GM19023 (cell line): ENCODE measurements around the gene RRP15.

ENCODE experiments used
- ATAC-seq: cut with Tn5 transposase; IDR thresholded peaks from one replicate; pipeline ENCODE4 v1.9.1; 2021; ENCODE audit warnings: mild to moderate bottlenecking, moderate library complexity; ENCODE audit not compliant: unreplicated experiment

RRP15 gene

DNA sequence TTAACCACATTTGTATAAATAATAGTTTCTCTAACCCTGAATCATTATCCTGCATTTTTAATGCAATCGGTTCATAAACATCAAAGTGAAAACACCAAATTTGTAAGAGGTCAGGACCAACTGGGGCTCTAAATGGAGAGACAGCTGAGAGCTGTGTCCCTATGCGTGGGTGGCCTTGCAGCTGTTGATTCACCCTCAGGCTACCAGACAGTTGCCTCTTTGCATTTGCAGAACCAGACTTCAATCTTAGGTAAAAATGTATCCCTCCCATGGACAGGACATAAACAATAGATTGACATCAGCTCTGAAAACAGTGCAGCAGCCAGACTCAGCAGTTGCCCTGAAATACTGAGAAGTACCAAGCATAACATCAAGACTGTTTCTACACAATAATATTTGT, 51.2 kb downstream of the RRP15 start:
- peak; percentile 75 for ATAC-seq

DNA sequence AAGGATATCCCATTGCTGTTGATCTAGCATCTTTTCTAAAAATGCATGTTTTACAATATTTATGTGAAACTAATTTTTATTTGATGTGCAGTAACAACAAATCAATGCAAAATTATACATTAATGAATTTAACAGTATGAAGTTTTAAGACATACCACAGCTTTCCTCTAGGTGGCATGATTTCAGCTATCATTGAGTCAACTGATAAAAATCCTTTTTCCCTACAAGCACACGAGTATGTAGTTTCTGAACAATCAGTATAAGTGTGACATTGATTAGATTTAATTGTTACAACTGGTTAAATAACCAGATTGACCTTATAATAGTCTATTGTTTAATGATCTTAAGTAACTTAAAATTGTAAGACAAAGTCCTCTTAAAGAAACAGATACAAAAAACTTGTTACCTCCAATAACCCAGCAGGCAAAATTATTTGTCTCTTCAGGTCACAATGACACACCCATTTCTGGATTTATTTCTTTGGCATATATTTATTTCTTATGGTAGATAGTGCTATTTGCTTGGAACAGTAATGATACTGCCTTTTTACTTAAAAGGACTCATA, 54.3 kb downstream of the RRP15 start:
- no peak for ATAC-seq

DNA sequence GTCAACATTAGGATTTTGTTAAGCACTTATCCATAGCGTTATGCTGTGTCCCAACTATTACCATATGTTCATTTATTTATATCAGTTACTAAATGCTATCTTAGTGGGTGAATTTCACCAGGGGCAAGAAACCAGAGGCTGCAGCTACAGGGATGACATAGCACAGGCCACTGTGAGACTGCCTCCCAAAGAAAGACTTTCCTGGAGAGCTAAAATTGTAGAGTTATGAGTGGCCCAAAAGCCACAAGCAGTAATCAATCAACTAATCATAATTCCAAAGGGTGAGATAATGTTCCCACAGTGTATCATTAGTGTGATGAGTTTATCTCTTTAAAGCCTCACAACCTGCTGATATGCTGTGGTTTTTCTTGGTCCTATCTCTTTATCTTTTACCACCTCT, 56.2 kb downstream of the RRP15 start:
- no peak for ATAC-seq

DNA sequence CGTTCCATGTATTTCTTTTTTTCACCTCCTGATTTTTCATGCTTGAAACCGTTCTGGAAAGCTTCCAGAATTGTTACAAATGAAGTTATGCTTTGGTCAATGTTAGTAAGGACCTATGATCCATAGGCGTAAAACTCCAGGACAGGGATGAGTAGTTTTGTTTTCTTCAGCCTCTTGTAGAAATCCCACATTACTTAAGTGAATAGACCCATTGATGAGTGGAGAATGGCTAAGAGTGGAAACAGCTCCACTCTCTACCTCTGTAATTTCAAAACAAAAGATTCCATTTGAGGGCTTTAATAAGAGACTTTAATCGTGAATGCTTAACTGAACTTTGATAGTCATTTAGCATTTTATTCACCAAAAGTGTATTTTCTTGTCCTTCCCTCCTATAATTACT, 57.0 kb downstream of the RRP15 start:
- ATAC-seq: no peak

DNA sequence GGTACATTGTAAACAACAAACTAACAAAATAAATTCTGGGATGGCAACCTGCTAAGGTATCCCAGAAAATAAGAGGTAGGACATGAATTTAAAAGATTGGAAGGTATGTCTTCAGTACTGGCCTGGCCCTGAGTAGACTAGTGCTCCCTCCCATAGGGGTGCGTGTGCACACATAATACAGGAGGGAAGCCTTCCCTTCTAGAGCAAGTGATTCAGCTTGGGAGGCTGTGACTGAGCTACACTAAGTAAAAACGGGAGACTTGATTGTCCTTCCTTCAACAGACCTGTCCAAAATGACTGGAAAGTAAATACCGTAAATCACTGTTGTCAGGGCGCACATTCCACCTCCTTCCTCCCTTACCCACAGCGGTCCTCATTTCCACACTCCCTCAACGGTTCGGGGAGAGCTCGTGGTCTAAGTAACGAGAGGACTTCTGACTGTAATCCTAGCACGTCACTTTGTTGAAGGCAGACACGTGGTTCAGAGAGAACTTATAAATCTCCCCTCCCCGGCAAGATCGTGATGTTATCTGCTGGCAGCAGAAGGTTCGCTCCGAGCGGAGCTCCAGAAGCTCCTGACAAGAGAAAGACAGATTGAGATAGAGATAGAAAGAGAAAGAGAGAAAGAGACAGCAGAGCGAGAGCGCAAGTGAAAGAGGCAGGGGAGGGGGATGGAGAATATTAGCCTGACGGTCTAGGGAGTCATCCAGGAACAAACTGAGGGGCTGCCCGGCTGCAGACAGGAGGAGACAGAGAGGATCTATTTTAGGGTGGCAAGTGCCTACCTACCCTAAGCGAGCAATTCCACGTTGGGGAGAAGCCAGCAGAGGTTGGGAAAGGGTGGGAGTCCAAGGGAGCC, 60.0 kb downstream of the RRP15 start, which contains the start of gene TGFB2:
TSS of gene TGFB2 (plus strand) at position 523 of the 859 bp plus-strand sequence. CDS start 1,366 bp downstream, outside the sequence.
- ATAC-seq: peak; percentile 38

DNA sequence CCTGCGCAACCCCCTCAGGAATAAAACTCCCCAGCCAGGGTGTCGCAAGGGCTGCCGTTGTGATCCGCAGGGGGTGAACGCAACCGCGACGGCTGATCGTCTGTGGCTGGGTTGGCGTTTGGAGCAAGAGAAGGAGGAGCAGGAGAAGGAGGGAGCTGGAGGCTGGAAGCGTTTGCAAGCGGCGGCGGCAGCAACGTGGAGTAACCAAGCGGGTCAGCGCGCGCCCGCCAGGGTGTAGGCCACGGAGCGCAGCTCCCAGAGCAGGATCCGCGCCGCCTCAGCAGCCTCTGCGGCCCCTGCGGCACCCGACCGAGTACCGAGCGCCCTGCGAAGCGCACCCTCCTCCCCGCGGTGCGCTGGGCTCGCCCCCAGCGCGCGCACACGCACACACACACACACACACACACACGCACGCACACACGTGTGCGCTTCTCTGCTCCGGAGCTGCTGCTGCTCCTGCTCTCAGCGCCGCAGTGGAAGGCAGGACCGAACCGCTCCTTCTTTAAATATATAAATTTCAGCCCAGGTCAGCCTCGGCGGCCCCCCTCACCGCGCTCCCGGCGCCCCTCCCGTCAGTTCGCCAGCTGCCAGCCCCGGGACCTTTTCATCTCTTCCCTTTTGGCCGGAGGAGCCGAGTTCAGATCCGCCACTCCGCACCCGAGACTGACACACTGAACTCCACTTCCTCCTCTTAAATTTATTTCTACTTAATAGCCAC, 60.7 kb downstream of the RRP15 start:
- peak; percentile 64 for ATAC-seq

DNA sequence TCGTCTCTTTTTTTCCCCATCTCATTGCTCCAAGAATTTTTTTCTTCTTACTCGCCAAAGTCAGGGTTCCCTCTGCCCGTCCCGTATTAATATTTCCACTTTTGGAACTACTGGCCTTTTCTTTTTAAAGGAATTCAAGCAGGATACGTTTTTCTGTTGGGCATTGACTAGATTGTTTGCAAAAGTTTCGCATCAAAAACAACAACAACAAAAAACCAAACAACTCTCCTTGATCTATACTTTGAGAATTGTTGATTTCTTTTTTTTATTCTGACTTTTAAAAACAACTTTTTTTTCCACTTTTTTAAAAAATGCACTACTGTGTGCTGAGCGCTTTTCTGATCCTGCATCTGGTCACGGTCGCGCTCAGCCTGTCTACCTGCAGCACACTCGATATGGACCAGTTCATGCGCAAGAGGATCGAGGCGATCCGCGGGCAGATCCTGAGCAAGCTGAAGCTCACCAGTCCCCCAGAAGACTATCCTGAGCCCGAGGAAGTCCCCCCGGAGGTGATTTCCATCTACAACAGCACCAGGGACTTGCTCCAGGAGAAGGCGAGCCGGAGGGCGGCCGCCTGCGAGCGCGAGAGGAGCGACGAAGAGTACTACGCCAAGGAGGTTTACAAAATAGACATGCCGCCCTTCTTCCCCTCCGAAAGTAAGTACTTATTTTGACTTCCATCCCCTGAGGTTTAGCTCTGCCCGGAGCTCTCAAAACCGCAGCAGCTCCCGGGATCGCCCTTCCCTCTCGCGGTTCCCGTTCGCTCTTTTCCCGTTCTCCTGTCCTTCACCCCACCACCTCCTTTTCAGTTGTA, 61.5 kb downstream of the RRP15 start:
- ATAC-seq: no peak

DNA sequence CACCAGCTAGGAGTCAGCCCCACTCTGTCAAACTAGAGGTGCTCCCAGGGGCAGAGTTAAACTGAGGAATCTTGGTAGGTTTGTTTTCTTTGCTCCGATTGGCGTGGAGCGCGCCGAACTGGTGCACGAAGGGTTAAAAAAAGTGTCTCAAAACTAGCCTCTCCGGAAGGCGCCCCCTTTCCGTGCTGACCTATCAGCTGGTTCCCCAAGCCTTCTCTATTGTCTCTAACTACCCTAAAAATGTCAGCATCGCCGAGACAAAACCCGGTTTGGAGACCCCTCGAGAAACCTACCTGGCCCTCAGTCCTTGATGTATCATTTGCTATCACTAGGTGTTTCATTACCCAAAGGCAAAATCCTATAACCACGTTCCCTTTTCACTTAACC, 62.2 kb downstream of the RRP15 start:
- no peak for ATAC-seq

DNA sequence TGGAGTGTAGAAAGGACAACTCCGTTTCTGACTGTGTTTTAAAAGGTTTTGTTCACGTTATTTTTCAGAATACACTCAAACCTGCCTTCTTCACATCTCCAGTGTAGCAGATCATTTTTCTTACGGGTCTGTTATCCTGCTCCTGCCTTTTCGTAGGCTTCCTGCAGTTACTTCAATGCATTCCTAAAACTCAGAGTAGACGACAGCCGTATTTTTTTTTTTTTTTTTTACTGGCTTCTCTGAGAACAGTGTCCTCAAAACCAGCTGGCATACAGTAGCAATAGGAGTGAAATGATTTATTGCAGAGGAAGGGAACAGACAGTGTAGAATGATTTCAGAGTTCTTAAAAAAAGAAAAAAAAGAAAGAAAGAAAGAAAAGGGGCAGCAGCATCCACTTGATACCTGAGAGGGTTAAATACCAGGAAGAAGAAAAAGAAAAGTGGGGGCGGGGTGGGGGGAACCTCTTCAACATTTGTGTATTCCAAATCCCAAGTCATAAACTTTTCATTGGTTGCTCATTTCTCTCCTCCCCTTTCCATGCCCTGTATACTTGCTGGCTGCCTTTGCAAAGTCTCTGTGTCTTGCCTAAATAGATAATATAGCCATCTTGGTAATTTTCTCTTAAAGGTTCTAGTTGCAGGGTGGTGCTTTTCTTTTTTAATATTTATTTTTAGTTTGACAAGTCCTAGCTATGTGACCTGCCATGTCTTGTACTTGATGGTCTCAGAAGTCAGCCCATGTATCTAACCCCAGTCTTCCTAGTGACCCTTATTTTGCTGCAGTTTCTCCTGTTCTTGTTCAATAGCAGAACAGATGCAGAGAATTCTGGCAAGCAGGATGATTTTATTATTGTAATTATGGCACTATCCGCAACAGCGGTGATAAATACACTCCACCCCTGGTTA, 62.9 kb downstream of the RRP15 start:
- no peak for ATAC-seq

DNA sequence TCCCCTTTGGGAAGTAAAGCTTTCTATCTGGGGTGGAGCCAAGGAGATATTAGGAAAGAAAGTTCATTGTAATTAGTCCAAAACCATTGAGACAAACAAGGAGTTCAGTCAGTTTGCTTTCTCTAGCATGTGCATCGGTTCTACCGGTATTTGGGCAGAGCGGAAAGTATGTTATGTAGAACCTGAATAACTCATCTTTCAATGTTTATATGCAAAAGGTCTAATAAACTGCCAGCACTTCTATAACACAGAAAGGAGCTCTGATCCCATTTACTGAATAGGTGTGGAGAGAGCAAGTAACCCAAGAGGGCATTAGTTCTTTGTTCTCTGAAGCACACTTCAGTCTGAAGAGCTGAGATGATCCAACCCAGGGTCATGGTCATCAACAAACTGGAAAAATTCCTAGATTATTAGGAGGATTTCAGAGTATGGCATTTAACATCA, 63.6 kb downstream of the RRP15 start:
- no peak for ATAC-seq

DNA sequence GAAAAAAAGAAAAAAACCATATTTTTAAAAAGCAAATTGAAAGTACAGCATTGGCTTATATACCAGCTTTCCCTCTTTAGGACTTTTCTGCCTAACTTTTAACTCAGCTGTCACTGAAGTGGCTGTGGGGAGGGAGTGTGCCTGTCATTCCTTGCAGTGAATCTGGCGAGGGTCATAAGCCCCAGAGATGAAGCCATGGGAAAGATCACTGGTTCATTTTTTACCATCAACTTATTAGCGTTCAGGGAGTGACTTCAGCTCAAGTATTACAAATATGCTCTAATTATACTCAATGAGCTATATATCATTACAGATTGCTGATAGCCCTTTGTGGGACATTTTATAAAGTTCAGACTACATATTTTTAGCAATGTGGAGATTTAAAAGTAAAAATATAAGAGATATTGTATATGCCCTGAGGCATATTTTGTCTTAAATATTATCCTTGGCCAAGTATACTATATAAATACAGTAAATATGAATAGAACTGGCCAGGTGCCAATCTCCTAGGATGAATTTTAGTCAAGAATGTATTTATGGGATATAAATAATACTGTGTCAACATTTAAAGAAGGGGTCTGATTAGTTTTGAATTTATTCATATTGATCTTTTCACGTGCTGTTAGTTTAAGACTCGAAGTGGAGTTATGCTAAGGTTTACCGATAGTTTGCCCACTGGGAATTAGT, 64.4 kb downstream of the RRP15 start:
- no peak for ATAC-seq

DNA sequence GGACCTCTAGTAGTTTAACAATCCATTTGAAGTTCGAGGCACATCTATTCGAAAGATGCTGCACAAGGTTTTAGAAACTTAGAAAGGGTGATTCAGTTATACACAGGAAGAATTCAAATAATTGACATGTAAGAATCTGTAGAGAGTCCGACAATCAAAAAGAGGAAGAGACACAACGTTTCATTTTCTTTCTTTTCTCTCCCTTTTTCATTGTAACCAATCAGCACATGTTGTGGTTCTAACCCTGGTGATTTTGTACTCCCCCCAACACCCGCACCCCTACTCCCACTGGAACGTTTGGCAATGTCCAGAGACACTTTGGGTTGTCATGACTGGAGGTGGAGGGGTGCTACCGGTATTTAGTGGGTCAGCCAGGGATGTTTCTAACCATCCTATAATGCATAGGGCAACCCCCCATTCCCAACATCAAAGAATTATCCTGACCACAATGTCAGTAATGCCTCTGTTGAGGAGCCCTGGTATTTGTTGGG, 65.0 kb downstream of the RRP15 start:
- no peak for ATAC-seq

DNA sequence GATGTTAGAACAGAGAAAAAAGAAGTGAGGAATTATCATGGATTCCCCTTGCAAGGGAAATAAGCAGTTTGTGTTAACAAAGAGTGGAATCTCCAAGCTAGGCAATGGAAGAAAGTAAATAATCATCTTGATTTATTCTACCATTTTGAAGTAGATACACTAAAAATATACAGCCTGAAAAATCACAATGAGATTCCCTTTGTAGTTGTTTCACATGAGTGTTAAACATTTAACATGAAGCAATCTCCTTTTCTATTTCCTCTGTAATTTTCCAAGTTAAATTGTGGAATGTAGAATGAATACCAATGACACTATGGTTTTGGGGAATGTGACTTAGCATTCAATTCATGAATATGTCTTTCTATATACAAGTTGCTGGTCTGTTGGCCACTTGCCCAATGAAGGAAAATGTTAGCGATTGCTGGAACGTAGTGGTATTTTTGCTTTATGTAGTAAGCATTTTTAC, 65.7 kb downstream of the RRP15 start:
- ATAC-seq: no peak

DNA sequence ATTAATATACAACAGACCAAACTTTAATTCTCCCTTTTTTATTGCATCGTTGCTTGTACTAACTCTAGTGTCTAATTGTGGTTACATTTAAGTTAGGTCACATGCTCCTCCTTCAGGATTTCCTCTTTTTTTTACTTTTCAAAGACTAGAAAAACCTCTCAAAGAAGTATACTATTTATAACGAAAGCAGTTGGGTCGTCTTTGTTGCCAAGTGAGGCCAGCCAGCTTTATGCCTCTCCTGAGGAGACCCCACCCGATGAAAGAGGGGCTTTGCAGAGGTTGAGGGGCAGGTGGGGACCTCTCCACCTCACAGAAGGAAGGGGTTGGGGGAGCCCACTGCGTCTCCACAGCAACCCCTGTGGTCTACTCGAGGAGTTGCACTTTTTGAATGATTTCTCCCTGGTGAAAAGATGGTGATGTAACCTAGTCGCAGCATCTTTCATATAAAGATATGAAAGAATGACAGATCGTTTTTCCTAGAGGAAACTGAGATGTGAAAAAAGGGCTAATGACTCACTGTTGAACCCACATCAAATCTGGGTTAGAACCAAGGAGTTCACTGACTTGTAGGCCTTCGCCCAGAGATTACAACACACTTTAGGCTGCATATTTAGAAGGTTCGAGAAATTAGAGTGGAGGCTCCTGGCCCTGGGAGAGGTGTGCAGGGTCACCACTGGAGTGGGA, 66.4 kb downstream of the RRP15 start:
- ATAC-seq: peak; percentile 71

DNA sequence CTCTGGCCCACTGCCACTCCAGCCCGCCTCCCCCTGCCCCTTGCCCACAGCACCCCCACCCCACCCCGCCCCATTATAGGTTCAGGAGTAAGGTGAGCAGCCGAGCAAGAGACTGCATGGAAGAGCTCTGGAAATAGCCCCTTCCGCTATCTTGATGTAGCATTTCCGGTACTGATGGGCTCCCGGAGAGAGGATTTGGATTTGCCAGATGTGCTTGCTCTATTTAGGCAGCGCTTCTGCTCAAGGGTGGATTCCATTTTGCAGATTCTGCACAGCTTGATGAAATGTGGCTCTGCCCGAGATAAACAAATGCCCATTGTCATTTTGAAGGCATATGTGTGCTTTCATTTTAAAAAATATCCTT, 67.0 kb downstream of the RRP15 start:
- no peak for ATAC-seq

DNA sequence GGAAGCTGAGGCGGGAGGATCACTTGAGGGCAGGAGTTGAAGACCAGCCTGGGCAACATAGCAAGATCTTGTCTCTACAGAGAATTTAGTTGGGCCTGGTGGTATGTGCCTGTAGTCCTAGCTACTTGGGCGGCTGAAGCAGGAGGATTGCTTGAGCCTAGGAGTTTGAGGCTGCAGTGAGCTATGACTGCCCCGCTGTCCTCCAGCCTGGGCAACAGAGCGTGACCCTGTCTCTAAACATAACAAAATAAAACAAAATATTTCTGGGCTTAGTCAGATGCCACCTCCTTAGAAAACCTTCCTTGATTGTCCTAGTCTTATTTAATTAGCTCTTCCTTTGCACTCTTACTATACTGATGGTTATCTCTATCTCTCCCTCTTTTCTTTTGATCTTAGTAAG, 68.6 kb downstream of the RRP15 start:
- no peak for ATAC-seq

DNA sequence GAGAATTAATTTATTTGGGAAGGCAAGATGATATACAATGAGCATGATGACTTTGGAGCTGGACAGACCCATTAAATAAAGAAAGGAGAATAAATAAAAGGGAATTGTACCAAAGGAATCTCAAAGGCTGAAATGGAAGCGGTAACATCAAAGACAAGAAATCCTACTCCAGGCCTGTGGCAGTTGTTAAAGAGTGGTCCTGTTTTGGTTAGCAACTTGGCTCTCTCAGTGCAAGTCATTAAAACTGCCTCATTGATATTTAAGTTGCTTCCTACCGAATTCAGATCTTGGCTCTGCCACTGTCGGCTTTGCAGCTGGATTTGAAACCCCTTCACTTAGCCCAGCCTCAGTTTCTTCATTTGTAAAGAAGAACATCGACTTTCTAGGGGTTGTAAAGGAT, 70.2 kb downstream of the RRP15 start:
- ATAC-seq: no peak

DNA sequence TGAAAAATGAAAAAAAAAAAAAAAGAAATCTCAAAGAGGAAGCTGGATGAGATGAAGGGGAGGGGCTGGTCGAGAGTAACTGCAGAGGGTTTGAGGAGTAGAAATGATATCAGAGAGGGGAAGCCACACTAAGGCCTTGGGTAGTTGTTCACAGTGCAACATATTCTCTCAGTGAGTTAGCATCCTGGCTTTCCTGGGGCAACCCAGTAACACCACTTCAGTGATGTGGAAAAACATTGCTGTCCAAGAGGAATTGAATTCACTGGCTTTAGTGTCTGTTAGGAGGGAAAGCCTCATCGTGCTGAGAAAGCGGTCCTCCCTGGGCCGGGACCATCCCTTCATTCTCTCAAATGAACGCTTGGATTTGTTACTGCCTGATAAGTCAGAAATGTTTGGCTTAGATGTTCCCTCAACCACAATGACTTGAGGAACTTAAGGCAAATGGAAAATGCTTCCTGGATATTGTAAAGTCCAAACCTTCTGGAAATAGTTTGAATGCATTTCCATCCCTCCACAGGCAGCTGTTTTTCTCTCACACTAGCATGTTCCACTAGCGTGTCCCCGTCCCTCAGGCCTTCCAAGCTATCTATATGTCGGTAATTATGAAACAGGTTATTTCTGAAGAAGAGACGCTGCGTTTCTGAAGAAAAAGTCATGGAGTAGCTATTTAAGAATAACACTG, 72.3 kb downstream of the RRP15 start:
- no peak for ATAC-seq
